D721Med (cell line): ENCODE measurements around the gene LRRC51.

Experiments
- DNase-seq: peaks from one replicate; pipeline ENCODE4 v3.0.0; 2011; ENCODE audit warnings: low spot score; ENCODE audit not compliant: insufficient read length
- FAIRE-seq: peaks from 2 replicates; lab custom pipeline; 2011; peaks lifted over from hg19 to GRCh38; lab: Jason Lieb, UNC
- CTCF ChIP-seq: IDR thresholded peaks from 2 replicates; pipeline ENCODE4 v1.5.1; 2012; ENCODE audit warnings: mild to moderate bottlenecking, control low read depth; ENCODE audit not compliant: insufficient read depth; ENCODE audit errors: missing control alignments

The LRRC51 gene

GRCh38 chr11:72072348-72072747 lies 8.3 kb upstream of the LRRC51 start:
- TF ChIP-seq CTCF, result no peak
- DNase-seq (no peak), FAIRE-seq (no peak)

DNA sequence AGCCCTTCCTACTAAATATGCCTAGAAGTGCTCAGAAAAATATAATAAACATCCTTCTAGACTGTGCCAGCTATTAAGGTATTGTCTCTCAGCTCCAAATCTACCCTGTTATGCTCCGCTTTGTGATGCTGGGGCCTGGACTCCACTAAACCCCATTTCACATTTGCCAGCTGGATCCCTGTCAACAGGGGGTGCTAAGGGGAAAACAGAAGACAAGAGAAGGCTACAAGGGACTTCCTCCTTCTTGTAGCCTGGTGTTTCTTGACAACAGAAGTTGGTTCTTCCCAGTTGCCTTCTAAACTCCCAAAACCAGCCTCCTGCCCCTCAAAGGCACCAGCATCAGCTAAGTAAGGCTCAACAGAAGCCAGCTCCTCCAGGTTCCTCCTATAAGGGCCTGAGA lies 5.5 kb upstream of the LRRC51 start:
- FAIRE-seq (no peak), DNase-seq (no peak)
- peak; percentile 21 for TF ChIP-seq CTCF

GRCh38 chr11:72075756-72076155 lies 4.9 kb upstream of the LRRC51 start:
- no peak for FAIRE-seq
- no peak for TF ChIP-seq CTCF
- no peak for DNase-seq

DNA sequence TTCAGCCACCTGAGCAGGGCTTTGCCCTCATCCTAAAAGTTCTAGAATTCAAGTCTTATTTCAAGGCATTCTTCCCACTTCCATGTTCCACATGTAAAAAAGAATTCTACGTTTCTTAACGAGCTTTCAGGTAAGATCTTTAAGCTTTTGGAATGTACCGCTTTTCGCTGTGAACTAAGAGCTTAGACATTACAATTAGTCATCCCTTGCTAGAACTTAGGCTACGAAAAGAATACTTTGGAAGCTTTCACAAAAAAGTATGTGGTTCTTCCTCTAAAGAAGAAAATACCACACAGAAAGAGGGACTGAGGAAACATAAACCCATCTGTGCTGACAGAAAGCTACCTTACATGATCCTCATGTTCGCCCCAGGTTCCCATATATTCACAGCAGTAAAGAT lies 2.2 kb upstream of the LRRC51 start:
- no peak for TF ChIP-seq CTCF
- no peak for DNase-seq
- no peak for FAIRE-seq

GRCh38 chr11:72079819-72080325 lies 778 bp upstream of the LRRC51 start:
- FAIRE-seq (no peak), DNase-seq (no peak)
- no peak for TF ChIP-seq CTCF

- no peak for TF ChIP-seq CTCF
- DNase-seq (no peak), FAIRE-seq (no peak)
Observed at GRCh38 chr11:72081184-72081644, 564 bp downstream of the LRRC51 start.

DNA sequence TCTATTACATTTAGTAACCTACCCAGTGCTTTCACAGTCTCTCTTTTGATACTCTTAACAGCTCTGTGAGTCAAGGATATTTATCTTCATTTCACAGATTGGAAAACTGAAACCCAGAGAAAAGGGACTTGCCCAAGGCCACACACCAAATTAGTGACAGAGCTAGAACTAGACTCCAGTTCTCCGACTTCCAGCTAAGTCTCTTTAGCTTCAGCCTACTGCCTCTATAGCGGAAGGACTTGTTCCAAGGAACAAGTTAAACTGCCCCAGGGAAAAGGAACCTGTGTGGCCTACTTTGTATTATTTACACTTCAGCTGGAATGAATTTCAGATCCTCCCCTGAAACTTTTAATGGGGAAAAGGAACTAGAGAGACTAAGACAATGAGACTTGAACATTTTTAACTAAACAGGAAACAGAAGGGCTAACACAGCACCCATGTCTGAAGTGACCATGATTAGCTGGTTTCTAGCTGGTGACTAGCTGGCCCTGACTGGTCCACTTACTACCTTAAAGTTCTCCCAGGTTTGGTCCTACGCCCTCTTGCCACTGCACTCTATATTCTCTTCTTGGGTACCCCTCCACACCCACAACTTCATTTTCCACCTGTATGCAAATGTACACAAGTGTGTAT lies 1.3 kb downstream of the LRRC51 start:
- FAIRE-seq (no peak), DNase-seq (no peak)
- TF ChIP-seq CTCF, result no peak
